Activated naive CD8-positive, alpha-beta T cell treated with anti-CD3 and anti-CD28 coated beads, Interleukin-2, amount 50 U/mL, for 24 hours (primary cell): ENCODE results near the gene GALR3.

Experiments
- ATAC-seq: fragments of 150-1000 bp; cut with Tn5 transposase; one replicate; pipeline ENCODE4 v1.10.0; 2021
- DNase-seq: peaks from one replicate; pipeline ENCODE4 v3.0.0; 2021
- H3K27ac Mint-ChIP-seq: one replicate; pipeline ENCODE4 v1.8.0; 2021; ENCODE audit warnings: mild to moderate bottlenecking, mixed read lengths
- H3K27me3 Mint-ChIP-seq: one replicate; pipeline ENCODE4 v1.8.0; 2021; ENCODE audit warnings: mixed read lengths
- H3K36me3 Mint-ChIP-seq: one replicate; pipeline ENCODE4 v1.8.0; 2021; ENCODE audit warnings: low read depth, mixed read lengths
- H3K4me1 Mint-ChIP-seq: one replicate; pipeline ENCODE4 v1.8.0; 2021; ENCODE audit warnings: mixed read lengths
- H3K4me3 Mint-ChIP-seq: one replicate; pipeline ENCODE4 v1.8.0; 2021; ENCODE audit warnings: mild to moderate bottlenecking, moderate library complexity, mixed read lengths
- H3K9me3 Mint-ChIP-seq: one replicate; pipeline ENCODE4 v1.8.0; 2021; ENCODE audit warnings: mixed read lengths

GALR3 gene

DNA sequence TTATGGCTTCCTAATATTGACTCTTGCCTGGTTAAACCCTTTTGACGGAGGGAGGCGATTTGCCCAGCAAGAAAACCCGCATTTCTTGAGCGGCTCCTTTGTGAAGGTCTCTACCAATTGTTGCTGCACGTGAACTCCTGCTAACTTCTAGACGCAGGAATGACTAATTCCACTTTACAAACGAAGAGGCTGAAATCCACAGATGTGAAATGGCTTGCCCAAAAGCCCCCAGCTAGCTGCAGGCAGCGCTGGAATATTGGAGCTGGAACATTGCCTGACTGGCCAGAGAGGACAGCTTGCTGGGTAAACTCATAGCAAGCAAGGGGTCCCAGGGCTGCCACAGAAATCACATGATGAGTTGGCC, 14.9 kb upstream of the GALR3 start:
- Mint-ChIP-seq H3K27me3 (peaks cover 52% of the 10 kb centered on the region), H3K4me1 (peaks cover 32% of the 10 kb centered on the region), H3K4me3 (peak overlapping the region; percentile 78), H3K36me3 (no peaks in the 10 kb centered on the region), H3K9me3 (no peaks in the 10 kb centered on the region), H3K27ac (no peak overlapping the region)
- ATAC-seq = no peak
- DNase-seq = no peak

DNA sequence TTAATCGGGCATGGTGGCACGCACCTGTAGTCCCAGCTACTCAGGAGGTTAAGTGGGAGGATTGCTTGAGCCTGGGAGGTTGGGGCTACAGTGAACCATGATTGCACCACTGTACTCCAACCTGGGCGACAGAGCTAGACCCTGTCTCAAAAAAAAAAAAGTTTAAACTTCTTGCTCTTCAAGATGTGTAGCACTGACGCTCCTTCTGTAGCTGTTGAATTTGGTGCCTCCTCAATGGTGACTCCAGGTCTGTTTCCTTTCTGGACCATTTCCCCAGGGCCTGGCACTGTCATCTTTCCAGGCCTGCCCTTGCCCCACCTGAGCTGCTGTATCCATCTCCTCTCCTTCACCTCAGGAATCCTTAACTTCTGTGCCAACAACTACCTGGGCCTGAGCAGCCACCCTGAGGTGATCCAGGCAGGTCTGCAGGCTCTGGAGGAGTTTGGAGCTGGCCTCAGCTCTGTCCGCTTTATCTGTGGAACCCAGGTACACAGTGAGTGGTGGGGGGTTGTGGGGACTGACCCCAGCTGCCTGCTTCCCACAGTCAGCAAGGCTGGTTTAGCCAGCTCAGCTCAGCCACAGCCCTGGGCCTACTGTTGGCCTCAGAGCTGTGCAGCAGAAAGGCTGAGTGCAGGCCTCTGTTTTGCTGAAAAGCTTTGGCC, 13.4 kb upstream of the GALR3 start:
- no peak for ATAC-seq
- H3K9me3 Mint-ChIP-seq = no peaks in the 10 kb centered on the region
- no peak overlapping the region for H3K27ac Mint-ChIP-seq
- H3K27me3 Mint-ChIP-seq = peaks cover 43% of the 10 kb centered on the region
- peaks cover 25% of the 10 kb centered on the region for H3K4me1 Mint-ChIP-seq
- DNase-seq = no peak
- no peaks in the 10 kb centered on the region for H3K36me3 Mint-ChIP-seq
- H3K4me3 Mint-ChIP-seq = no peak overlapping the region

DNA sequence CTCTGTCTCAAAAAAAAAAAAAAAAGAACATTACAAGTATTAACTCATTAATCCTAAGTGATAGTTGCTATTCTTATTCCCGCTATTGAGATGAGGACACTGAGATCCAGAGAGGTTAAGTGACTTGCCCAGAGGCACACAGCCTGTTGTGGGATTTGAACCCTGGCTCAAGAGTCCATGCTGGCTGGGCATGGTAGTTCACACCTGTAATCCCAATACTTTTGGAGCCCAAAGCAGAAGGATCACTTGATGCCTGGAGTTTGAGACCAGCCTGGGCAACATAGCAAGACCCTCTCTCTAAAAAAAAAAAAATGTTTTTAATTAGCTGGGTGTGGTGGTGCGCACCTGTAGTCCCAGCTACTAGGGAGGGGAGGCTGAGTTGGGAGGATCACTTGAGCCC, 11.3 kb upstream of the GALR3 start:
- no peaks in the 10 kb centered on the region for H3K9me3 Mint-ChIP-seq
- H3K4me3 Mint-ChIP-seq = no peak overlapping the region
- ATAC-seq (no peak), DNase-seq (no peak)
- H3K36me3 Mint-ChIP-seq = no peaks in the 10 kb centered on the region
- no peak overlapping the region for H3K27ac Mint-ChIP-seq
- peaks cover 15% of the 10 kb centered on the region for H3K4me1 Mint-ChIP-seq
- peaks cover 27% of the 10 kb centered on the region for H3K27me3 Mint-ChIP-seq

DNA sequence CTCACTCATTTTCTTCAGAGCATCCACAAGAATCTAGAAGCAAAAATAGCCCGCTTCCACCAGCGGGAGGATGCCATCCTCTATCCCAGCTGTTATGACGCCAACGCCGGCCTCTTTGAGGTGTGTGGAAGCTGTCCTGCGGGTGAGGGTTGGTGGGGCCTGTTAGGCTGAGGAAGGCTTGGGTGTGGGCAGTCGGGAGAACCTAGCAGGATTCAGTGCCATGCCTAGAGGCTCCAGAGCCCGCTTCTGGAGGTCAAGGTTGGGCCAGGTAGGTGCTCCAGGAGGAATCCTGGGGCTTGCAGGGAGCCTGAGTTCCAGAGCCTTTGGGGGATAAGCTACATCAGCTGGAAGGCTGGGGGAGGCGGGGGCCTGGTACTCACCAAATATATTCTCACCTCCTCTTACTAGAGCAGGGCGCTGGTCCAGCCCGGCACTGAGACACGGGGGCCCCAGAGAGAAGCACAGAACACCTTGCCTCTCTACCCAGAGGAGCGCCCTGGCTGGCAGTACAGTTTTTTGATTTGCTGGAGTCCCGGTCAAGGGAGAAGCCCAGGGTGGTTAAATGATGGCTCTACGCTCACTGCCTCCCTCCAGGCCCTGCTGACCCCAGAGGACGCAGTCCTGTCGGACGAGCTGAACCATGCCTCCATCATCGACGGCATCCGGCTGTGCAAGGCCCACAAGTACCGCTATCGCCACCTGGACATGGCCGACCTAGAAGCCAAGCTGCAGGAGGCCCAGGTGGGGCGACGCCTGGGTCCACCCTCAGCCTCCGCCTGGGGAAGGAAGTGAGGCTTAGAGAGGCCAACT, 10.1 kb upstream of the GALR3 start:
- Mint-ChIP-seq H3K4me3 (no peak overlapping the region), H3K4me1 (peaks cover 15% of the 10 kb centered on the region), H3K27ac (no peak overlapping the region), H3K36me3 (no peaks in the 10 kb centered on the region), H3K27me3 (peaks cover 22% of the 10 kb centered on the region), H3K9me3 (no peaks in the 10 kb centered on the region)
- no peak for ATAC-seq
- DNase-seq = no peak

DNA sequence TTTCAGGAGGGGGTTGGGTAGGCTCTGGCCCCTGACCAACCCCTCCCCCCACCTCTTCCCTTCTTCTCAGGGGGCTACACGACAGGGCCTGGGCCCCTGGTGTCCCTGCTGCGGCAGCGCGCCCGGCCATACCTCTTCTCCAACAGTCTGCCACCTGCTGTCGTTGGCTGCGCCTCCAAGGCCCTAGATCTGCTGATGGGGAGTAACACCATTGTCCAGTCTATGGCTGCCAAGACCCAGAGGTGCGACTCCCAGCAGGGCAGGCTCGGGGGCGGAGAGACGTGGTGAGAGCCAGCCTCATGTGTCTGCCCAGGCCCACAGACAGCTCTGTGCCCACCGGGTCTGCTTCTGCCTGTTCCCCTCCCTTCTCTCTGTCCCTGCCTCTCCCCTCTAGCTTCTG, 7.6 kb upstream of the GALR3 start:
- H3K4me3 Mint-ChIP-seq = no peak overlapping the region
- no peaks in the 10 kb centered on the region for H3K36me3 Mint-ChIP-seq
- H3K27ac Mint-ChIP-seq = no peak overlapping the region
- H3K4me1 Mint-ChIP-seq = peaks cover 11% of the 10 kb centered on the region
- H3K27me3 Mint-ChIP-seq = peaks cover 23% of the 10 kb centered on the region
- ATAC-seq (no peak), DNase-seq (no peak)
- no peaks in the 10 kb centered on the region for H3K9me3 Mint-ChIP-seq

DNA sequence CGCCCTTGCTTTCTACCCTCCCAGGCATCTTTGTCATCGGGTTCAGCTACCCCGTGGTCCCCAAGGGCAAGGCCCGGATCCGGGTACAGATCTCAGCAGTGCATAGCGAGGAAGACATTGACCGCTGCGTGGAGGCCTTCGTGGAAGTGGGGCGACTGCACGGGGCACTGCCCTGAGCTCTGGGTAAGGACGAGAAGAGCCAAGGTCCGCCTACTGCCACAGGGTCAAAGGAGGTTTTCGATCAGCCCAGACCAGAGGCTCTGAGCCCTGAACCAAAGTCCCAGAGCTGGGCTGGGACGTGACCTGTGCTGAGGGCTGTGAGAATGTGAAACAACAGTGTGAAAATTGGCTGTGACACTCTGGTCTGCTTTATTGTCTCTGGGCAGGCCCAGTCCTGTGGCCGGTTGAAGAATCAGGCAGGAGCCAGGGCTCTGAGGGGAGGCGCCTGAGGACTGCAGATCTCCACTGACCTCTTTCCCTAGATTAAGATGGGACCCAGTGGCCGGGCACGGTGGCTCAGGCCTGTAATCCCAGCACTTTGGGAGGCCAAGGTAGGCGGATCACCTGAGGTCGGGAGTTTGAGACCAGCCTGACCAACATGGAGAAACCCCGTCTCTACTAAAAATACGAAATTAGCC, 6.5 kb upstream of the GALR3 start:
- DNase-seq = no peak
- no peak overlapping the region for H3K27ac Mint-ChIP-seq
- ATAC-seq = no peak
- no peaks in the 10 kb centered on the region for H3K9me3 Mint-ChIP-seq
- H3K4me1 Mint-ChIP-seq = peaks cover 11% of the 10 kb centered on the region
- H3K4me3 Mint-ChIP-seq = no peak overlapping the region
- H3K36me3 Mint-ChIP-seq = no peaks in the 10 kb centered on the region
- peaks cover 26% of the 10 kb centered on the region for H3K27me3 Mint-ChIP-seq

DNA sequence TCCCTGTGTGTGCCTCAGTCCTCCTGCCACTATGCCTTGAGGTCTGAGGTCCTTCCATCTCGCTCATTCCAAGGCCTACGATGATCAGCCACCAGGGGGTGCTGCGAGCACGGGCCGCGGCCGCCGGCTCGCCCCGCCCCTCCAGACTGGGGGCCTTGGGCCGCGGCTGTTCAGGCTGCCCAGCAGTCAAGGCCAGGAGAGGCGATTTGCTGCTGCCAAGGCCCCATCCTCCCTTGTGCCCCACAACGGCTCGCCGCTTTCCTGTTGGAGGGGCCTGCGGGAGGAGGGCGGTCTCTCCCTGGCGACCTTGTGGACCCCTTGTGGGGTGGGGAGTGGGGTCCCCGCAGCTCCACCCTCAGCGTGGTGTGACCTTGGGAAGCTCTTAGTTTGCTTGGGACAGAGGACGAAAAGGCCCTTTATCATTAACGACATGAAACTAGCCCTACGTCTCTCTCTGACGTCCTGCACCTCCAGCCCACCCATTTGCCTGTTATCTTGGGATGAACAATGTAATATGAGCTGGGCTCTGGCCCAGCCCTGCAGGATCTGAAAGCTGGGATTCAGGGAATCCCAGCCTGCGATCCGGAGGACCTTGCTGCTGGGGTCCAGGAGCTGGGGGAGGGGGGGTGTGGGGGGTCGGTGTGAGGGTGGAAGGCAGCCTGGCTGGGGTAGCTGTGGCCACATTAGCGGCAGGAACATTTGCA, 5.3 kb upstream of the GALR3 start:
- H3K27me3 Mint-ChIP-seq = peaks cover 31% of the 10 kb centered on the region
- no peaks in the 10 kb centered on the region for H3K9me3 Mint-ChIP-seq
- H3K4me3 Mint-ChIP-seq = no peak overlapping the region
- no peak overlapping the region for H3K27ac Mint-ChIP-seq
- peak; percentile 79 for ATAC-seq
- DNase-seq = peak; percentile 90
- peaks cover 11% of the 10 kb centered on the region for H3K4me1 Mint-ChIP-seq
- H3K36me3 Mint-ChIP-seq = no peaks in the 10 kb centered on the region

DNA sequence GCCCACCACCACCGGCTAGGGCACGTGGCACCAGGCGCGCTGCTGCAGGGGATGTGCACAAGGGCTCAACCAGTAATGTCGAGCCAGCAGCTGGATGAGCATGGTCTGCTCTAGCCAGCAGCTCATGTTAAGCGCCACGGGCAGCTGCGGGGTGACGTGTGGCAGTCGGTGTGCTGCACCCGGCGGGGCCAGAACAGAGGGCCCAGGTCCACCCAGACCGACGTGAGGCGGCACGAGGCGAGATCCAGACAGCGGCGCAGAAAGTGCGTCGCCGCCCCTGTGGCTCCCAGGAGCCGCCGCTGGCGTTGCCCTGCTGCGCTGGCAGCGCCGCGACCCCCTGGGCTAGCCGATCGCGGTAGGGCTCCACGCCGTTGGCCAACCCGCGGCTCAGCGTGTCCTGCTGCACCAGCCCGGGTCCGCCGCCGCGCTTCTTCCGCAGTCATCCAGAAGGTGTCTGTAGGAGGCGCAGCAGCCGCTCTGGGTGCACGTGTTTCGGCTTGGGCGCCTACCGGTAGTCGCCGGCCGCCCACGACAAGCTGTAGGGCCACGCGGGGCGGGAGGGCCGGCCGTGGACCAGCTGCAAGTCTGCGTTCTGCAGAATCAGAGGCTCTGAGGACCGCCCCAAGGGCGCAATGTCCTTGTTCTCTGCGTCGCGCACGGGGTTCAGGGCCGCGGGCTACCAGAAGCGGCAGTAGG, 4.6 kb upstream of the GALR3 start:
- Mint-ChIP-seq H3K27ac (no peak overlapping the region), H3K36me3 (no peaks in the 10 kb centered on the region), H3K4me3 (no peak overlapping the region), H3K9me3 (no peaks in the 10 kb centered on the region), H3K27me3 (peaks cover 35% of the 10 kb centered on the region), H3K4me1 (peaks cover 11% of the 10 kb centered on the region)
- DNase-seq = peak; percentile 66
- ATAC-seq = peak; percentile 63

DNA sequence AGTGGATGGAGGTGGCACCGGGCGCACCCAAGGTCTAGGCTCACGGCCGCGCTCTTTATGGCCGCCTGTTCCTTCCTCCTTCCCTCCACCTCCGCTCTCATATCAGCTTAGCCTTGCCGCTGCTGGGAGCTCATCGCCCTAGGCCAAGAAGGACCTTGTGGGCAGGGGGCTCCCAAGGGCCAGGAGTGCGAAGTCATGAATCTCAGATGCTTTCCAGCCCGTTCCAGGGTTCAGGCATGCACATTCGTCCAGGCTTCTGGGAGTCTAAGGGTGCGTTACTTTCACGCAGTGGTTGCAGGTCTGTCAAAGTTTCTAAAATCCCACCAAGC, 4.1 kb upstream of the GALR3 start:
- ATAC-seq = no peak
- H3K9me3 Mint-ChIP-seq = no peaks in the 10 kb centered on the region
- no peaks in the 10 kb centered on the region for H3K36me3 Mint-ChIP-seq

DNA sequence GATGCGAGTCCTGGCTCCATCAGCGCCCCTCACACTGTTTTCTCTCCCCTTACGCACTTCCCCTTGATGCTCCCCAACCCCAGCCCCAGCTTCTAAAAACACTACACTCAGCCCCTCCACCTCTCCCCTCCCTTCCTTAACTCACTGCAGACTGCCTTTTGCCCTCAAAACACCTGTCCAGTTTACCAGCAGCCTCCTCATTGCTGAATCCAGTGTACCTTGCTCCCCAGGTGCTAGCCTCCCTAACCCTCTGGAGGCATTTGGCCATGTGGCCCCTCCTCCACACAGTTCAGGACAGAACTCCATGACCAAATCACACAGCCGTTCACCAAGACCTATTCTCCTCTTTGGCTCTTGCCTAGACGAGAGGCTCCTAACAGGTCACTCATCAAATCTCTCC, 2.8 kb upstream of the GALR3 start:
- ATAC-seq = no peak
- no peak overlapping the region for H3K27ac Mint-ChIP-seq
- no peak for DNase-seq
- peaks cover 11% of the 10 kb centered on the region for H3K4me1 Mint-ChIP-seq
- H3K9me3 Mint-ChIP-seq = no peaks in the 10 kb centered on the region
- H3K27me3 Mint-ChIP-seq = peaks cover 41% of the 10 kb centered on the region
- no peak overlapping the region for H3K4me3 Mint-ChIP-seq
- H3K36me3 Mint-ChIP-seq = no peaks in the 10 kb centered on the region

More for the DNA sequence above, 4.1 kb upstream of the GALR3 start:
- no peak for DNase-seq
- Mint-ChIP-seq H3K4me3 (no peak overlapping the region), H3K27me3 (peaks cover 37% of the 10 kb centered on the region), H3K27ac (no peak overlapping the region), H3K4me1 (peaks cover 11% of the 10 kb centered on the region)

DNA sequence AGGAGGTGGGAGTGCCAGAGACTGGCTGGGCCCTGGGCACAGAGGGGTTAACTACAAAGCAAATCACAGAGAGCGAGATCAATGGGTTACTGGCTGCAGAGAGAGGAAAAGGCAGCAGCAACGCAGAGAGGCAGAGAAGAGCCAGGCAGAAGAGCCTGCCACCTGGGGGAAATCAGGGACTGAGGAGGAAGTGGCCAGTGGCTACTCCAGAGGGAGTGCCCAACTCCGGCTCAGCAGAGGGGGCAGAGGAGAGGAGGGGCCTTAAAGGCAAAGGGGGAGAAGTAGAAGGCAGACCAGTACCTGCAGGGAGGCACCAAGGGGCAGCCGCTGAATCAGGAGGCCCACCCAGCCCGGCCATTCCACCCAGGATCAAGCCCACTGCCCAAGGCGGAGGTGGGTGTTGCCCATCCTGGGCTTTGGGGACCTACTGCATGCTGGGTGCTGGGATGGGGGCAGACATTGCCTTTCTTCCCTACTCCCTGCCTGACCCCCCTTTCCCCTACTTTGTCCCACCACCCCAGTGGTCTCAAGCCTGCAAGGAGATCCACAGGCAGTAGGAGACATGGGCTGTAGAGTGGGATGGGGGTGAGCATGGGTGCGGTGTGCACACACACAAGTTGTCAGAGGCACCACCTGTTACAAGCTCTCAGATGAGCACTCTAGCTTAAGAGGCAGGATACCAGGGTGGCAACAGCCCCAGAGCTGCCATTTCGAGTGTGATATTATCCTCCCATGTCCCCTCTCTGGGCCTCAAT, 926 bp upstream of the GALR3 start:
- ATAC-seq = no peak
- no peaks in the 10 kb centered on the region for H3K36me3 Mint-ChIP-seq
- peaks cover 42% of the 10 kb centered on the region for H3K27me3 Mint-ChIP-seq
- H3K4me3 Mint-ChIP-seq = no peak overlapping the region
- no peak overlapping the region for H3K27ac Mint-ChIP-seq
- H3K4me1 Mint-ChIP-seq = peaks cover 14% of the 10 kb centered on the region
- DNase-seq = no peak
- H3K9me3 Mint-ChIP-seq = no peaks in the 10 kb centered on the region

DNA sequence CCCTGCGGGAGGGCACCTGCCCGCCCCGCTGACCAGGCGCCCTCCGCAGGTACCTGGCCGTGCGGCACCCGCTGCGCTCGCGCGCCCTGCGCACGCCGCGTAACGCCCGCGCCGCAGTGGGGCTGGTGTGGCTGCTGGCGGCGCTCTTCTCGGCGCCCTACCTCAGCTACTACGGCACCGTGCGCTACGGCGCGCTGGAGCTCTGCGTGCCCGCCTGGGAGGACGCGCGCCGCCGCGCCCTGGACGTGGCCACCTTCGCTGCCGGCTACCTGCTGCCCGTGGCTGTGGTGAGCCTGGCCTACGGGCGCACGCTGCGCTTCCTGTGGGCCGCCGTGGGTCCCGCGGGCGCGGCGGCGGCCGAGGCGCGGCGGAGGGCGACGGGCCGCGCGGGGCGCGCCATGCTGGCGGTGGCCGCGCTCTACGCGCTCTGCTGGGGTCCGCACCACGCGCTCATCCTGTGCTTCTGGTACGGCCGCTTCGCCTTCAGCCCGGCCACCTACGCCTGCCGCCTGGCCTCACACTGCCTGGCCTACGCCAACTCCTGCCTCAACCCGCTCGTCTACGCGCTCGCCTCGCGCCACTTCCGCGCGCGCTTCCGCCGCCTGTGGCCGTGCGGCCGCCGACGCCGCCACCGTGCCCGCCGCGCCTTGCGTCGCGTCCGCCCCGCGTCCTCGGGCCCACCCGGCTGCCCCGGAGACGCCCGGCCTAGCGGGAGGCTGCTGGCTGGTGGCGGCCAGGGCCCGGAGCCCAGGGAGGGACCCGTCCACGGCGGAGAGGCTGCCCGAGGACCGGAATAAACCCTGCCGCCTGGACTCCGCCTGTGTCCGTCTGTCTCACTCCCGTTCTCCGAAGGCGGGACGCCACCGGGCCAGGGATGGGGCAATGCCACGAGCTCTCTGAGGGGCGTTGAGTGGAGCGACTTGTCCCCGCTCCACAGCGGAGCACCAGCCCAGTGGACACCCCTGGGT, 1.8 kb downstream of the GALR3 start:
- Mint-ChIP-seq H3K27me3 (peaks cover 29% of the 10 kb centered on the region), H3K9me3 (no peaks in the 10 kb centered on the region), H3K36me3 (peaks cover 6% of the 10 kb centered on the region), H3K27ac (no peak overlapping the region), H3K4me1 (peaks cover 3% of the 10 kb centered on the region), H3K4me3 (no peak overlapping the region)
- peak; percentile 60 for ATAC-seq
- peak; percentile 14 for DNase-seq

DNA sequence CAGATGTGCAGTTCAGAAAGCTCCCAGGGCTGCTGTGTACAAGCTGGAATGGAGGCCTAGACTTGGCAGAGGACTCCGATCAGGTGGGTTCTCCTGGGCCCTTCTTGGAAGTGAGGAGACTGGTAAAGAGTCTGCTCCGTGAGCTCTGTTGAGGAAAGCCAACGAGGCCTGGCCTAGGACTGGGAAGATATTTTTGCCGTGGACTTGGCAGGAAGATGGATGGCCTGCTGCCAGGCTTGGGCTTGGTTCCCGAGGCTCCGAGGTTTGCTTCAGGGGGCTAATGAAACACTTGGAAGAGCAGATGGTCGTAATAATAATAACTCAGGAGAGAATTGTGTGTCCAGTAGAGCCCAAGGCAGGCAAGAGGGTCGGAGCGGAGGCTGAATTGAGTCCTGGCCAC, 3.9 kb downstream of the GALR3 start:
- DNase-seq (no peak), ATAC-seq (no peak)
- Mint-ChIP-seq H3K9me3 (no peaks in the 10 kb centered on the region), H3K27ac (no peak overlapping the region), H3K4me1 (peaks cover 3% of the 10 kb centered on the region), H3K27me3 (peaks cover 17% of the 10 kb centered on the region), H3K4me3 (no peak overlapping the region), H3K36me3 (peaks cover 10% of the 10 kb centered on the region)
